Esophagus (tissue), 2 donors: ENCODE measurements around the gene AFF1. TPM values are rescaled to one million over a fixed set of nuclear protein-coding genes. Genes with fewer than 3 reads are reported as not detected.

Experiments used
- H3K27ac ChIP-seq, 2 donors: one replicate each; pipeline ENCODE4 v1.5.1; 2013; ENCODE audit warnings: low read depth in 2 of 2, mild to moderate bottlenecking in 2 of 2, inconsistent platforms in 1 of 2, low read length in 1 of 2, moderate library complexity in 1 of 2
- H3K27me3 ChIP-seq, 2 donors: one replicate each; pipeline ENCODE4 v1.6.1; 2013; ENCODE audit warnings: low read length in 2 of 2, control low read depth in 1 of 2, mild to moderate bottlenecking in 1 of 2; ENCODE audit not compliant: insufficient read depth in 2 of 2, control insufficient read depth in 1 of 2
- H3K36me3 ChIP-seq, 2 donors: one replicate each; pipeline ENCODE4 v1.6.1; 2013; ENCODE audit warnings: low read length in 1 of 2; ENCODE audit not compliant: control insufficient read depth in 2 of 2, insufficient read depth in 2 of 2
- H3K4me1 ChIP-seq, 2 donors: one replicate each; pipeline ENCODE4 v1.6.1; 2013; ENCODE audit warnings: low read length in 1 of 2; ENCODE audit not compliant: control insufficient read depth in 2 of 2, insufficient read depth in 2 of 2
- H3K4me3 ChIP-seq, 2 donors: one replicate each; pipeline ENCODE4 v1.5.1; 2013; ENCODE audit warnings: low read length in 2 of 2, mild to moderate bottlenecking in 2 of 2, low read depth in 1 of 2, moderate library complexity in 1 of 2
- H3K9me3 ChIP-seq, 2 donors: one replicate each; pipeline ENCODE4 v1.6.1; 2013; ENCODE audit warnings: mild to moderate bottlenecking in 2 of 2, low read depth in 1 of 2, low read length in 1 of 2, moderate library complexity in 1 of 2; ENCODE audit not compliant: control insufficient read depth in 2 of 2, insufficient read depth in 1 of 2
- WGBS, 2 donors: extraction: QIAGEN DNeasy Blood & Tissue Kit; methylation state at CpG; one replicate each; pipeline ENCODE4 v1.1.7; 2013; 5-methylcytosine and 5-hydroxymethylcytosine counted together
- polyA plus RNA-seq, 2 donors: library from polyadenylated mRNA; stranded (reverse); fragments of 200-250 nt; gene quantifications; one replicate each; pipeline ENCODE4 v1.2.3, GENCODE V29; 2013
- donor health status: healthy with polysubstance abuse.
- donor health status: Bipolar disorder and iron deficiency.

The AFF1 gene
- polyA plus RNA-seq, 2 donors, result 7.5 to 10.4 TPM

DNA sequence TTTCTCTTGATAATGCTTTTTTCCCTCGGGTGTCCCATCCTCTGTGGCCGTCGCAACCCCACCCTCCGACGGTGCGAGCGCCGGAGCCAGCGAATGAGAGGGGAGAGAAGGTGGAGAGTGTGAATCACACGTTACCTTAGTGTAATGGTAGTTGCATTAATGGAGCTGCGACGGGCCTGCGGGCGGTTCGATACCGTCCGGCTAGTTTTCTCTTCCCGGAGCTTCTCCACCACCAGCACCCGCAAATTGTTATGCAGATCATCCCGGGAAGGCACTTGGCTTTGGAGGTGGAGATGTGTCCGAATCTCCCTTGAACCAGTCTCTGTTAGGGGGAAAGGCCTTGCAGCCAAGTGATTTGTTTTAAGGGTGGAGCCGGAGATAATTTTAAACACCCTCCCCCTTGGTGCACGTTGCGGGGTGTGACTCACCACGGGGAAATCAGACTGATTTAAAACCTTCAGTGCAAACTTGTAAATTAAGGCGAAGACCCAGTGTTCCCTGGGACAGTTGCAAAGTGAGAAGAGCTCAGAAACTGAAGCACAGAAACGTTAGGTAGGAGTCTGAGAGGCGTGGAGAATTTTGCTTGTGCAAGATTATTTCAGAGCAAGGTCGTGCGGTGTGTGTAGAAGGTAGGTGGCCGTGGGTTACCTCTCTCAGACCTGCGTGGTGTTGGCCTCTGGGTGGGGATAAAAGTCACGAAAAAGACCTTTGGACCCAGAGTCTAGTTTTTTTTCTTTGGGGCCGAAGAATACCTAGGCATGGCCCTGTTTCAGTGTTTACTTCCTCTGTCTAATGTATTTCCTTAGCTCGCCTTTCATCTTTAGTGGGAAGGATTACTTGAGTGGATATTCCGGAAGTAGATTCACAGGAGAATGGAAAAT, 1.3 kb downstream of the AFF1 start:
- H3K4me1 ChIP-seq, result peaks cover 0 to 2% of the 10 kb centered on the region in 2 donors

DNA sequence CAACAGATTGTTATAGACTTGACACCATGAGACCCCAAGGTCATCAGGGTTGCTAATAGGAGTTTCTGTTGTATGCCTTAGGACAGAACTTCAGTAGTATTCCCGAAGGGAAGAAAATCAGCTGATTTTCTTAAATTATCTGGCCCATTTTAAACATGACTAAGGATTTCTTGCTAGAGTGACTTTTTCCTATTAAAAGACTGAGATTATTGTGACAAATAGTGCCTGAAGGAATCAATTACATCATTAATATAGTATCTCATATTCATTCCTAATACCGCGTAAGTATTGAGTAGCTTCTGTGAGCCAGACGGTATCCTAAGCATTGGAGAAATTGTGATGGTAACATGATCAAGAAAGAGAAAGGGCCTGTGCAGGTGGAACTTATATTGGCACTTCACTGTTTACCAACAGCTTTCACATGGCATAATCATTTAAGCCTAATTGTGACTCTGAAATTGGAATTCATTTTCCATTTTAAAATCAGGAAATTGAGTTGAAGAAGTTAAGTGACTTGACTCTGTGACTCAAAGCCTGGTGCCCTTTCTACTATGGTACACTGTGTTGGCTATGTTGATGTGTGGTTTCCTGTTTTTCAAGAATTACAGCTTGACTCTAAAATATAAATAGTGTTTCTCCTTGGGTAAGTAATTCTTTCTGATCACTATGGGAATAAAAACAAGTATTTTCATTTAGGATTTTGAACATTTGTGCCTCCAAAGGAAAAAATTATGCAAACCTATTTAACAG, 4.1 kb downstream of the AFF1 start:
- 48 to 53% methylated on average over 4 of the region's 4 CpGs for WGBS, 2 donors
- Histone ChIP-seq H3K27ac (peak overlapping the region in 1 of 2 donors; percentile 68), H3K4me3 (peak overlapping the region in 1 of 2 donors; percentile 21), H3K9me3 (no peaks in the 10 kb centered on the region), H3K4me1 (peaks cover 0 to 2% of the 10 kb centered on the region in 2 donors), H3K36me3 (no peaks in the 10 kb centered on the region), H3K27me3 (no peaks in the 10 kb centered on the region)

More for the DNA sequence above, 1.3 kb downstream of the AFF1 start:
- 7% methylated on average over 36 of the region's 36 CpGs for WGBS, 2 donors
- no peaks in the 10 kb centered on the region for H3K27me3 ChIP-seq
- peak overlapping the region; percentile 98 to 100 for H3K27ac ChIP-seq
- H3K36me3 ChIP-seq, result no peaks in the 10 kb centered on the region
- H3K4me3 ChIP-seq, result peak overlapping the region; percentile 52 to 96
- no peaks in the 10 kb centered on the region for H3K9me3 ChIP-seq

DNA sequence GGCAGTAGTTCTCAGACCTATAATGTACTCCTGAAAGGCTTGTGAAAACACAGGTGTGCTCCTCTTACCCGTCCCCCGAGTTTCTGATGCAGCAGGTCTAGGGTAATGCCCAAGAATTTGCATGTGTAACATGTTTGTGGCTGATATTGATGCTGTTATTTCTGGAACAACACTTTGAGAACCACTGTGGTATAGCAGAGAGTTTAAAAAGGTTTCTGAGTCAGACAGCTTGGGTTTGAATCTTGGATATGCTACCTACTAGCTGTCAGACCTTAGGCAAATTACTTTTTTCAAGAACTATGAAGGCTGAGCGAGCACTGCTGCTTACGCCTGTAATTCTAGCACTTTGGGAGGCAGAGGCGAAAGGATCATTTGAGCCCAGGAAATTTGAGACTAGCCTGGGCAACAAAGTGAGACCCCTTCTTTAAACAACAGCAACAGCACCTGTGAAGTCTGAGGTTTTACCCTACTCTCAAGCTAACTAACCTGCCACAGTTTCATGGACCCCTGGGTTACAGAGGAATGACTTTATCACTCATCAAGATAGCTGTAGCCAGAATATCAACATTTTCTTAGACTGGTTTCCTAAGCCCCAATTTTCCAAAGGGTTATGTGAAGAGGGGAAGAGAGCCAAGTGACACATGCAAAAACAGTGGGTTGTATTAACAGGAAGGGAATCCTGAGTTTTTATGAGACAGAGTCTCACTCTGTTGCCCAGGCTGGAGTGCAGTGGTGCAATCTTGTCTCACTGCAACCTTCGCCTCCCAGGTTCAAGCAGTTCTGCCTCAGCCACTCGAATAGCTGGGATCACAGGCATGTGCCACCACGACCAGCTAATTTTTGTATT, 5.1 kb downstream of the AFF1 start:
- no peaks in the 10 kb centered on the region for H3K27me3 ChIP-seq
- no peaks in the 10 kb centered on the region for H3K36me3 ChIP-seq
- 62 to 69% methylated on average over 8 of the region's 8 CpGs for WGBS, 2 donors
- peaks cover 0 to 2% of the 10 kb centered on the region in 2 donors for H3K4me1 ChIP-seq
- H3K4me3 ChIP-seq, result no peak overlapping the region
- peak overlapping the region; percentile 5 to 68 for H3K27ac ChIP-seq
- no peaks in the 10 kb centered on the region for H3K9me3 ChIP-seq

DNA sequence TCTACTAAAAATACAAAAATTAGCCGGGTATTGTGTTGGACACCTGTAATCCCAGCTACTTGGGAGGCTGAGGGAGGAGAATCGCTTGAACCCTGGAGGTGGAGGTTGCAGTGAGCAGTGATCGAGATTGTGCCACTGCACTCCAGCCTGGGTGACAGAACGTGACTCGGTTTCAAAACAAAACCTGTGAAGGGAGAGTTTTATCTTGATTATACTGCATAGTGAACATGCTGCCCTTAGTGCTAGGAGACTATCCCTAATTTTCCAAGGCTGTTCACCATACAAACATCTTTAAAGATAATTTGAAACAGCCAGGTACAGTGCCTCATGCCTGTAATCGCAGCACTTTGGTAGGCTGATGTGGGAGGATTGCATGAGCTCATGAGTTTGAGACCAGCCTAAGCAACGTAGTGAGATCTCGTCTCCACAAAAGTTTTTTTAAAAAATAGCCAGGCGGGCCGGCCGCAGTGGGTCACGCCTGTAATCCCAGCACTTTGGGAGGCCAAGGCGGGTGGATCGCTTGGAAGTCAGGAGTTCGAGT, 6.2 kb downstream of the AFF1 start:
- Histone ChIP-seq H3K27ac (no peak overlapping the region), H3K9me3 (no peaks in the 10 kb centered on the region), H3K36me3 (no peaks in the 10 kb centered on the region), H3K27me3 (no peaks in the 10 kb centered on the region), H3K4me1 (peaks cover 0 to 2% of the 10 kb centered on the region in 2 donors), H3K4me3 (no peak overlapping the region)
- WGBS, 2 donors, result 89 to 91% methylated on average over 15 of the region's 15 CpGs

DNA sequence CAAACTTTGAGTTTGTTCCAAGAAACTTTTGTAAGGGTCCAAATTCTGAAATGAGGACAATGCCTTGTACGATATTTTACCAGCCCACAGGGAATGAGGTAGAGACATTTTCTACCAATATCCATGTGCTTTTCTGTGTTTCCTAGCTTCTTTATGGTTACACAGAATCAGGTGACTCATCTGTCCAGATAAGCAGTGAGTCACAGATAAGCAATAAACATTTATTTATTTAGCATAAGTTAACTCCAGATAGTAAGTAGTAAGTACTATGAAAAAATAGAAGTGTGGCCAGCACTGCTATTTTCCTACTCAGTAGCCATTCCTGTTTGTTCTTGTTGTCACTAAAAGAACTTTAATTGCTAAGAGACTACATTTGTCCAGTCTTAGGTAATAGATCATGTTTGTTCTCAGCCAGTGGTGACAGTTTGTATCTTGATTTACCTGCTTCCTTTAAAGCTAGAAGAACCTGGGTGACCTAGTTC, 7.4 kb downstream of the AFF1 start:
- Histone ChIP-seq H3K27ac (no peak overlapping the region), H3K4me1 (peaks cover 0 to 4% of the 10 kb centered on the region in 2 donors)
- 55 to 74% methylated on average over 1 of the region's 1 CpG for WGBS, 2 donors

DNA sequence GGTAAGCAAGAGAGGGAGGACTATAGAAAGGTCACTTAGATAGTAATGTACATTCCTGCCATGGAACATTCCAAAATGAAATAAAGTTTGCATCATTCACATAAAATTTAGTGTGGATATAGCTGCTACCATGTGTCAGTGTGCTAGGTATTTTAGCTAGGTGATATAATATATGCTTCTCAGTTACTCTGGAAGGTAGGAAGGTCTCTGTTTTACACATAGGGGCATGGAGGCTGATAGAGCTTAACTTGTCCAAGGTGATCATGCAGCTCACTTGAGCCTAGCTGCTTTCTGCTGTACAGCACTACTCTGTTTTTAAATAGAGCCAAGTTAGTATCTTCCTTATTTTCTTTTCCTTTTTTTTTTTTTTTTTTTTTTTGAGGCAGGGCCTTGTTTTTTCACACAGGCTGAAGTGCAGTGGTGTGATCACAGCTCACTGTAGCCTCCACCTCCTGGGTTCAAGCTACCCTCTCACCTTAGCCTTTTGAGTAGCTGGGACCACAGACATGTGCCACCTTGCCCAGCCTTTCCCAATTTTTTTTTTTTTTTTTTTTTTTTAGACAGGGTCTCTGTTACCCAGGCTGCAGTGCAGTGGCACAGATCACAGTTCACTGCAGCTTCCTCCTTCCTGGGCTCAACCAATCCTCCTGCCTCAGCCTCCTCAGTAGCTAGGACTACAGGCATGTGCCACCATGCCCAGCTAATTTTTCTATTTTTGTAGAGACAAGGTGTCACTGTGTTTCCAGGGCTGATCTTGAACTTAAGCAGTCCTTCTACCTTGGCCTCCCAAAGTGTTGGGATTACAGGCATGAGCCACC, 10.4 kb downstream of the AFF1 start:
- Histone ChIP-seq H3K27ac (no peak overlapping the region), H3K9me3 (no peaks in the 10 kb centered on the region), H3K4me3 (no peak overlapping the region), H3K27me3 (no peaks in the 10 kb centered on the region), H3K4me1 (peaks cover 0 to 4% of the 10 kb centered on the region in 2 donors), H3K36me3 (no peaks in the 10 kb centered on the region)

More for the DNA sequence above, 7.4 kb downstream of the AFF1 start:
- Histone ChIP-seq H3K4me3 (no peak overlapping the region), H3K27me3 (no peaks in the 10 kb centered on the region), H3K36me3 (no peaks in the 10 kb centered on the region), H3K9me3 (no peaks in the 10 kb centered on the region)

DNA sequence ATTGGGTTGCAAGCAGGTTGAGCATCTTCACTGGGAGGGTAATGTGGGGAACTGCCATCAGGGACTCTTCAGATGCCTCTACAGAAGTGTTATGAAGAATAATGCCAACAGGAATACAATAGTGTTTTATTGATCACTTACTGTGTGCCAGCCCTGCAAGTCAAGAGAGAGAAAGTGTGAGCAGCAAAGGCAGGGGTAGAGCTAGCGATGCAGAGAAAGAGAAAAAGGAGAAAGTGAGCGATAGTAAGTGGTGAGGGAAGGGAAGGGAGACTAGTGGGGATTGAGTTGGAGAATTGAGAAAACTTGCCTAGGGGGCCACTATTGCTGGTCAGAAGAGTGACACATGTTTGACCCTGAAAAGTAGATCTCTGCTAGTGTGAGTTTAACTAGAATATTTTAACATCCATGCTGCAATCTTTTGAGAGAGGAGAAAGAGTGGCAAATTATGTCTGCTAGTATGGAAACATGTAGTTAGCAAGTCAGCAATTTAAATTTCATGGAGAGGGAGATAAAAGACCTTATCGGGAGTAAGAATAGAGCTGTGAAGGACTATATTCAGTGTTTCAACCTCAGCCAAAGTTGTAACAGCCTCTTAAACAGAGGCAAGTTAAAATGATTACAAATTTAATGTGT, 12.2 kb downstream of the AFF1 start:
- peak overlapping the region in 1 of 2 donors; percentile 21 for H3K27ac ChIP-seq
- WGBS, 2 donors, result 77 to 78% methylated on average over 3 of the region's 3 CpGs
- no peak overlapping the region for H3K4me3 ChIP-seq
- no peaks in the 10 kb centered on the region for H3K27me3 ChIP-seq
- no peaks in the 10 kb centered on the region for H3K36me3 ChIP-seq
- H3K9me3 ChIP-seq, result no peaks in the 10 kb centered on the region
- peaks cover 0 to 2% of the 10 kb centered on the region in 2 donors for H3K4me1 ChIP-seq

DNA sequence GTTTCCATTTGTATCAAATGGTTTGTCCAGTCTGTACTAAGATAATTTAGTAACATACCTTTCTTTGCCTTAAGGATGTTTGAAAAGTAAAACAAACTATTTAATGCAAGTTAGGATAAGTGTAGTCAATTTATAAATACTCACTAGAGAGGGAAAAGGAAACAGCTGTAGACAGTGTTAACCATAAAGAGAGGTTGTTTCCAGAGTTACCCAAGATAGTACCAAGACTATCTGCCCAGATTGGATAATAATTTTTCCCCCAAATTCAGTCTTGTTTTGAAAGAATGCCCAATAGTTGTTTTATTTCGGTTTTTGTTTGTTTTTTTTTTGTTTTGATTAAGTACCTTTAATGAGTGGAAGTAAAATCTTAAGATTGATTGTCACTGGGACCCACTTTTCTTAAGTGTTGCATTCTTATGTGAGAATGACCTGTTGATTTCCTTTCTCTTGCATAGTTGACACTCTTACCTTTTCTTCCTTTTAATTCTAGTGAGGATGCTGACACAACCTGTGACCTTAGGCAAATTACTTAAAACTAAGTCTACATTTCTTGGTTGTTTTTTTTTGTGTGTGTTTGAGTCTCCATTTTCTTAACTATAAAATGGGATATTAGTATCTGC, 12.8 kb downstream of the AFF1 start:
- Histone ChIP-seq H3K27ac (no peak overlapping the region), H3K9me3 (no peaks in the 10 kb centered on the region), H3K27me3 (no peaks in the 10 kb centered on the region), H3K4me1 (peaks cover 0 to 2% of the 10 kb centered on the region in 2 donors), H3K36me3 (no peaks in the 10 kb centered on the region), H3K4me3 (no peak overlapping the region)
- 14 to 41% methylated on average over 1 of the region's 1 CpG for WGBS, 2 donors
